ENCODE results near the gene ADAMTS2. TPM values are rescaled to one million over a fixed set of nuclear protein-coding genes. Genes with fewer than 3 reads are reported as not detected.
"Not testable (repeated sequence)": the region's sequence is repeated elsewhere in the genome, so short reads cannot be mapped to it uniquely, and the experiment has no call there.

Gene ADAMTS2
- total RNA-seq, 1 experiment from 2014 or later, result 0.02 TPM

- no peak for DNase-seq (ENCODE audit: low read depth)
These were observed 19.8 kb downstream of the ADAMTS2 start for GRCh38 chr5:179325296-179326031.

GRCh38 chr5:179324760-179325295, 20.4 kb downstream of the ADAMTS2 start:
- DNase-seq (ENCODE audit: low read depth), result no peak

GRCh38 chr5:179324316-179324715, 20.9 kb downstream of the ADAMTS2 start:
- not testable (repeated sequence) for DNase-seq (ENCODE audit: low read depth)

- no peak for DNase-seq (ENCODE audit: low read depth)
These were observed 22.0 kb downstream of the ADAMTS2 start for GRCh38 chr5:179323026-179323870.

GRCh38 chr5:179322071-179323025, 22.9 kb downstream of the ADAMTS2 start:
- no peak for DNase-seq (ENCODE audit: low read depth)

GRCh38 chr5:179321206-179321987, 23.9 kb downstream of the ADAMTS2 start:
- DNase-seq (ENCODE audit: low read depth), result no peak

GRCh38 chr5:179319741-179320281, 25.4 kb downstream of the ADAMTS2 start:
- DNase-seq (ENCODE audit: low read depth), result peak; percentile 4

GRCh38 chr5:179319123-179319522, 26.1 kb downstream of the ADAMTS2 start:
- DNase-seq (ENCODE audit: low read depth), result no peak

GRCh38 chr5:179318221-179318955, 26.9 kb downstream of the ADAMTS2 start:
- DNase-seq (ENCODE audit: low read depth), result no peak

- no peak for DNase-seq (ENCODE audit: low read depth)
These were observed 27.6 kb downstream of the ADAMTS2 start for GRCh38 chr5:179317411-179318220.

GRCh38 chr5:179316982-179317381, 28.3 kb downstream of the ADAMTS2 start:
- DNase-seq (ENCODE audit: low read depth), result no peak

GRCh38 chr5:179316111-179316551, 29.1 kb downstream of the ADAMTS2 start:
- no peak for DNase-seq (ENCODE audit: low read depth)

- DNase-seq (ENCODE audit: low read depth), result no peak
These were observed 29.8 kb downstream of the ADAMTS2 start for GRCh38 chr5:179315356-179315890.

- no peak for DNase-seq (ENCODE audit: low read depth)
These were observed 30.5 kb downstream of the ADAMTS2 start for GRCh38 chr5:179314606-179315355.

- DNase-seq (ENCODE audit: low read depth), result peak; percentile 32
These were observed 31.3 kb downstream of the ADAMTS2 start for GRCh38 chr5:179313849-179314521.

- DNase-seq (ENCODE audit: low read depth), result no peak
These were observed 32.6 kb downstream of the ADAMTS2 start for GRCh38 chr5:179312557-179313235.

- no peak for DNase-seq (ENCODE audit: low read depth)
These were observed 33.7 kb downstream of the ADAMTS2 start for GRCh38 chr5:179311581-179311980.

Data from M059J (cell line).